MM.1S (cell line): ENCODE measurements around the gene GALNT9.

Source experiments
- DNase-seq: peaks from one replicate; pipeline ENCODE4 v3.0.0-alpha.2; 2015
- H2AFZ ChIP-seq: fragments of 300-600 bp; sonication (generic); 2 replicates; pipeline ENCODE4 v1.6.0; 2016; ENCODE audit warnings: antibody characterized with exemption, low read length
- H3F3A ChIP-seq: fragments of 300-600 bp; sonication (generic); 2 replicates; pipeline ENCODE4 v1.6.1; 2016; ENCODE audit warnings: mild to moderate bottlenecking, antibody characterized with exemption, low read length, moderate library complexity, mixed read lengths; ENCODE audit not compliant: insufficient read depth
- H3K27ac ChIP-seq: fragments of 300-600 bp; sonication (generic); 2 replicates; pipeline ENCODE4 v1.5.1; 2016; ENCODE audit warnings: mild to moderate bottlenecking, low read length
- H3K27me3 ChIP-seq: fragments of 300-600 bp; sonication (generic); replicated peaks from 2 replicates; pipeline ENCODE4 v1.6.0; 2016; ENCODE audit warnings: low read length; ENCODE audit not compliant: insufficient read depth
- H3K36me3 ChIP-seq: fragments of 300-600 bp; sonication (generic); replicated peaks from 2 replicates; pipeline ENCODE4 v1.6.1; 2016; ENCODE audit warnings: mild to moderate bottlenecking, low read length, mixed read lengths; ENCODE audit not compliant: insufficient read depth
- H3K4me1 ChIP-seq: fragments of 300-600 bp; sonication (generic); 2 replicates; pipeline ENCODE4 v1.6.1; 2016; ENCODE audit warnings: low read length, mixed read lengths
- H3K4me2 ChIP-seq: fragments of 300-600 bp; sonication (generic); 2 replicates; pipeline ENCODE4 v1.6.0; 2016; ENCODE audit warnings: low read depth, low read length
- H3K4me3 ChIP-seq: fragments of 300-600 bp; sonication (generic); 2 replicates; pipeline ENCODE4 v1.5.1; 2016; ENCODE audit warnings: low read length, mixed read lengths
- H3K79me2 ChIP-seq: fragments of 300-600 bp; sonication (generic); 2 replicates; pipeline ENCODE4 v1.6.1; 2016; ENCODE audit warnings: mixed run types, low read length, mixed read lengths
- H3K9ac ChIP-seq: fragments of 300-600 bp; sonication (generic); 2 replicates; pipeline ENCODE4 v1.6.1; 2016; ENCODE audit warnings: low read length, mixed read lengths
- H3K9me2 ChIP-seq: fragments of 300-600 bp; sonication (generic); replicated peaks from 2 replicates; pipeline ENCODE4 v1.6.1; 2016; ENCODE audit warnings: mild to moderate bottlenecking, low read length, mixed read lengths; ENCODE audit not compliant: insufficient read depth
- H3K9me3 ChIP-seq: fragments of 300-600 bp; sonication (generic); replicated peaks from 2 replicates; pipeline ENCODE4 v1.6.1; 2016; ENCODE audit warnings: mild to moderate bottlenecking, low read length, mixed read lengths; ENCODE audit not compliant: insufficient read depth
- H4K20me1 ChIP-seq: fragments of 300-600 bp; sonication (generic); 2 replicates; pipeline ENCODE4 v1.6.1; 2016; ENCODE audit warnings: mild to moderate bottlenecking, low read length, moderate library complexity, mixed read lengths; ENCODE audit not compliant: insufficient read depth
- CTCF ChIP-seq: fragments of 300-600 bp; sonication (generic); IDR thresholded peaks from 2 replicates; pipeline ENCODE4 v1.5.1; 2016; ENCODE audit warnings: antibody characterized with exemption, low read length, mixed read lengths
- EZH2 ChIP-seq: fragments of 300-600 bp; sonication (generic); optimal IDR thresholded peaks from 2 replicates; pipeline ENCODE3; 2017; ENCODE audit warnings: low read depth, mild to moderate bottlenecking, antibody characterized with exemption, low read length, mixed read lengths
- EZH2phosphoT487 ChIP-seq: fragments of 300-600 bp; sonication (generic); IDR thresholded peaks from 2 replicates; pipeline ENCODE4 v1.6.1; 2018; ENCODE audit warnings: antibody characterized with exemption, low read length

GALNT9 gene

GRCh38 chr12:132341318-132342050 lies 12.1 kb upstream of the GALNT9 start:
- Histone ChIP-seq H3K4me2 (no peak overlapping the region), H3F3A (no peaks in the 10 kb centered on the region), H3K9me2 (no peaks in the 10 kb centered on the region), H3K27me3 (peaks cover 8% of the 10 kb centered on the region), H3K36me3 (no peaks in the 10 kb centered on the region), H3K4me3 (no peak overlapping the region), H3K9me3 (no peaks in the 10 kb centered on the region), H3K9ac (no peak overlapping the region), H3K79me2 (no peaks in the 10 kb centered on the region), H4K20me1 (no peaks in the 10 kb centered on the region), H3K27ac (no peak overlapping the region), H3K4me1 (no peaks in the 10 kb centered on the region), H2AFZ (no peak overlapping the region)
- no peak for DNase-seq
- TF ChIP-seq CTCF (no peak), EZH2phosphoT487 (no peak), EZH2 (no peak)

- Histone ChIP-seq H3K9ac (no peak overlapping the region), H3K27ac (no peak overlapping the region), H3K27me3 (peaks cover 8% of the 10 kb centered on the region; the same call in 1 of the 2 replicates), H3K9me2 (no peaks in the 10 kb centered on the region), H3K9me3 (no peaks in the 10 kb centered on the region), H3F3A (no peaks in the 10 kb centered on the region), H3K79me2 (no peaks in the 10 kb centered on the region), H4K20me1 (no peaks in the 10 kb centered on the region), H3K4me1 (no peaks in the 10 kb centered on the region), H3K4me2 (no peak overlapping the region), H3K4me3 (no peak overlapping the region), H2AFZ (no peak overlapping the region), H3K36me3 (no peaks in the 10 kb centered on the region)
- no peak for DNase-seq
- no peak for TF ChIP-seq EZH2phosphoT487
- TF ChIP-seq CTCF, result no peak
- no peak for TF ChIP-seq EZH2
These were observed 11.1 kb upstream of the GALNT9 start for GRCh38 chr12:132340266-132341035.

- H3K9me3 ChIP-seq, result no peaks in the 10 kb centered on the region
- H2AFZ ChIP-seq, result no peak overlapping the region
- no peaks in the 10 kb centered on the region for H3K4me1 ChIP-seq
- no peak overlapping the region for H3K9ac ChIP-seq
- no peak overlapping the region for H3K4me3 ChIP-seq
- H3K79me2 ChIP-seq, result no peaks in the 10 kb centered on the region
- DNase-seq, result no peak
- no peaks in the 10 kb centered on the region for H3K36me3 ChIP-seq
- peaks cover 5% of the 10 kb centered on the region for H3K27me3 ChIP-seq
- no peaks in the 10 kb centered on the region for H4K20me1 ChIP-seq
- H3K27ac ChIP-seq, result no peak overlapping the region
- H3K4me2 ChIP-seq, result no peak overlapping the region
- no peaks in the 10 kb centered on the region for H3F3A ChIP-seq
- H3K9me2 ChIP-seq, result no peaks in the 10 kb centered on the region
- TF ChIP-seq EZH2, result no peak
- no peak for TF ChIP-seq CTCF
- no peak for TF ChIP-seq EZH2phosphoT487
These were observed 10.5 kb upstream of the GALNT9 start for GRCh38 chr12:132339856-132340255.
